WERI-Rb-1 (cell line): ENCODE data around the gene CYP4X1.
"Not testable (repeated sequence)": the region's sequence is repeated elsewhere in the genome, so short reads cannot be mapped to it uniquely, and the experiment has no call there.

Source experiments
- DNase-seq: peaks from one replicate; pipeline ENCODE4 v3.0.0-alpha.2; 2020
- H3K27ac ChIP-seq: fragments of 250-450 bp; sonication (Bioruptor Pico); 2 replicates; pipeline ENCODE4 v1.5.1; 2020; ENCODE audit warnings: mild to moderate bottlenecking, moderate library complexity
- H3K27me3 ChIP-seq: fragments of 250-450 bp; sonication (Bioruptor Pico); 2 replicates; pipeline ENCODE4 v1.5.1; 2021; ENCODE audit warnings: mild to moderate bottlenecking, low read depth, moderate library complexity; ENCODE audit not compliant: insufficient read depth, severe bottlenecking
- H3K36me3 ChIP-seq: fragments of 250-450 bp; sonication (Bioruptor Pico); 2 replicates; pipeline ENCODE4 v1.5.1; 2020; ENCODE audit warnings: mild to moderate bottlenecking, moderate library complexity
- H3K4me3 ChIP-seq: 2 replicates; pipeline ENCODE4 v1.5.1; 2011; ENCODE audit warnings: low read depth, mild to moderate bottlenecking, control low read depth, low read length
- H3K9me3 ChIP-seq: fragments of 250-450 bp; sonication (Bioruptor Pico); 2 replicates; pipeline ENCODE4 v1.5.1; 2021; ENCODE audit warnings: mild to moderate bottlenecking, moderate library complexity; ENCODE audit not compliant: severe bottlenecking
- CTCF ChIP-seq: IDR thresholded peaks from 2 replicates; pipeline ENCODE4 v1.5.1; 2011; ENCODE audit warnings: low read depth, mild to moderate bottlenecking, control low read depth, inconsistent platforms, low read length

CYP4X1 gene, protein sequence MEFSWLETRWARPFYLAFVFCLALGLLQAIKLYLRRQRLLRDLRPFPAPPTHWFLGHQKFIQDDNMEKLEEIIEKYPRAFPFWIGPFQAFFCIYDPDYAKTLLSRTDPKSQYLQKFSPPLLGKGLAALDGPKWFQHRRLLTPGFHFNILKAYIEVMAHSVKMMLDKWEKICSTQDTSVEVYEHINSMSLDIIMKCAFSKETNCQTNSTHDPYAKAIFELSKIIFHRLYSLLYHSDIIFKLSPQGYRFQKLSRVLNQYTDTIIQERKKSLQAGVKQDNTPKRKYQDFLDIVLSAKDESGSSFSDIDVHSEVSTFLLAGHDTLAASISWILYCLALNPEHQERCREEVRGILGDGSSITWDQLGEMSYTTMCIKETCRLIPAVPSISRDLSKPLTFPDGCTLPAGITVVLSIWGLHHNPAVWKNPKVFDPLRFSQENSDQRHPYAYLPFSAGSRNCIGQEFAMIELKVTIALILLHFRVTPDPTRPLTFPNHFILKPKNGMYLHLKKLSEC

GRCh38 chr1:47023268-47024140, at the start of gene CYP4X1:
TSS of gene CYP4X1 (plus strand) at chr1:47023669. CDS start at chr1:47023818, 149 bp downstream.
- no peaks in the 10 kb centered on the region for H3K9me3 ChIP-seq
- peaks cover 11% of the 10 kb centered on the region for H3K27me3 ChIP-seq
- H3K36me3 ChIP-seq, result no peaks in the 10 kb centered on the region
- no peak within 1 kb of the TSS for H3K27ac ChIP-seq
- H3K4me3 ChIP-seq, result peak within 1 kb of the TSS; percentile 38
- DNase-seq, result no peak
- no peak for TF ChIP-seq CTCF

DNA sequence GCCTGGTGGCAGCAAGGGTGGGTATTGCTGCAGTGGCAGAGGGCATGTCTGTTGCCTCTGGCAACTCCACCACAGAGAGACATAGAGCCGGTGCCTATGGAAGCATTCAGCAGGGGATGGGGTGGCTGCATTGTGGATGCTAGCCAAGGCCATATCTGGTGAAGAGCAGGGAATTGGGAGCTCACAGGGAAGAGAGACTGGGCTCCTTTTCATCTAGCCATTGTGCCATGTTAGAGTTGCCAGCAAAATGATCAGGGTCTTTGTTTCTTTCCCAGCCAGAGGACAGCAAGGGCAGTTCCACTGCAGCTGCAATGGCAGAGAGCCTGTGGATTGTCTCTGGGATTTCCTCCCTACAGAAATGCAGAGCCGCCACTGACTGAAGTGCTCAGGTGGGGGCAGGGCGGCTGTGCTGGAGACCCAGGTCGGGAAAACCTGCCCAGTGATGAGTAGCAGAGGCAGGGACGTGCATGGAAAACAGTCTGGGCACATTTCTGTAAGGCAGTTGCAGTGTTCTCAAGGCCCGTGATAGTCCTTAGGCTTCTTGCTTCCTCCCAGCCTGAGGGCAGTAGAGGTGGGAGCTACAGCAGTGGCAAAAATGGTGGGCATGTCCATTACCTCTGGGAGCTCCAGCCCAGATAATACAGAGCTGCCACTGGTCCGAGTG, 40.2 kb upstream of the CYP4X1 start:
- no peak for DNase-seq
- no peak overlapping the region for H3K4me3 ChIP-seq
- no peak overlapping the region for H3K27ac ChIP-seq
- no peaks in the 10 kb centered on the region for H3K36me3 ChIP-seq
- no peak for TF ChIP-seq CTCF
- H3K27me3 ChIP-seq, result peaks cover 18% of the 10 kb centered on the region
- H3K9me3 ChIP-seq, result peaks cover 14% of the 10 kb centered on the region

- H3K9me3 ChIP-seq, result peaks cover 14% of the 10 kb centered on the region
- no peak for DNase-seq
- no peak overlapping the region for H3K4me3 ChIP-seq
- TF ChIP-seq CTCF, result no peak
- H3K36me3 ChIP-seq, result no peaks in the 10 kb centered on the region
- H3K27me3 ChIP-seq, result peaks cover 18% of the 10 kb centered on the region
- no peak overlapping the region for H3K27ac ChIP-seq
Measured at GRCh38 chr1:46983830-46984586, 39.5 kb upstream of the CYP4X1 start.

DNA sequence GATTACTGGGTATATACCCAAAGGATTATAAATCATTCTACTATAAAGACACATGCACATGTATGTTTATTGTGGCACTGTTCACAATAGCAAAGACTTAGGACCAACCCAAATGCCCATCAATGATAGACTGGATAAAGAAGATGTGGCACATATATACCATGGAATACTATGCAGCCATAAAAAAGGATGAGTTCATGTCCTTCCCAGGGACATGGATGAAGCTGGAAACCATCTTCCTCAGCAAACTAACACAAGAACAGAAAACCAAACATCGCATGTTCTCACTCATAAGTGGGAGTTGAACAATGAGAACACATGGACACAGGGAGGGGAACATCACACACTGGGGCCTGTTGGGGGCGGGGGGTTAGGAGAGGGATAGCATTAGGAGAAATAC, 32.9 kb upstream of the CYP4X1 start:
- not testable (repeated sequence) for H3K9me3 ChIP-seq, H3K36me3 ChIP-seq, H3K4me3 ChIP-seq, DNase-seq, H3K27ac ChIP-seq
- H3K27me3 ChIP-seq, result peaks cover 11% of the 10 kb centered on the region

GRCh38 chr1:46991083-46991923, 32.2 kb upstream of the CYP4X1 start:
- peaks cover 8% of the 10 kb centered on the region for H3K27me3 ChIP-seq
- H3K9me3 ChIP-seq, result no peaks in the 10 kb centered on the region
- no peaks in the 10 kb centered on the region for H3K36me3 ChIP-seq
- peak; percentile 13; the same call in 1 of the 2 replicates for TF ChIP-seq CTCF
- peak; percentile 72 for DNase-seq
- H3K27ac ChIP-seq, result no peak overlapping the region
- H3K4me3 ChIP-seq, result no peak overlapping the region
